ENCODE measurements around the gene IGLL5.
"Not testable (repeated sequence)": the region's sequence is repeated elsewhere in the genome, so short reads cannot be mapped to it uniquely, and the experiment has no call there.

IGLL5 gene

DNA sequence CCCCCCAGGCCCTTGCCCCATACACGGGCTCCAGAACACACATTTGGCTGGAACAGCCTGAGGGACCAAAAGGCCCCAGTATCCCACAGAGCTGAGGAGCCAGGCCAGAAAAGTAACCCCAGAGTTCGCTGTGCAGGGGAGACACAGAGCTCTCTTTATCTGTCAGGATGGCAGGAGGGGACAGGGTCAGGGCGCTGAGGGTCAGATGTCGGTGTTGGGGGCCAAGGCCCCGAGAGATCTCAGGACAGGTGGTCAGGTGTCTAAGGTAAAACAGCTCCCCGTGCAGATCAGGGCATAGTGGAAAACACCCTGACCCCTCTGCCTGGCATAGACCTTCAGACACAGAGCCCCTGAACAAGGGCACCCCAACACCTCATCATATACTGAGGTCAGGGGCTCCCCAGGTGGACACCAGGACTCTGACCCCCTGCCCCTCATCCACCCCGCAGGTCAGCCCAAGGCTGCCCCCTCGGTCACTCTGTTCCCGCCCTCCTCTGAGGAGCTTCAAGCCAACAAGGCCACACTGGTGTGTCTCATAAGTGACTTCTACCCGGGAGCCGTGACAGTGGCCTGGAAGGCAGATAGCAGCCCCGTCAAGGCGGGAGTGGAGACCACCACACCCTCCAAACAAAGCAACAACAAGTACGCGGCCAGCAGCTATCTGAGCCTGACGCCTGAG lies 13.1 kb downstream of the IGLL5 start:
- DNase-seq (ENCODE audit: low read depth): not testable (repeated sequence)

DNA sequence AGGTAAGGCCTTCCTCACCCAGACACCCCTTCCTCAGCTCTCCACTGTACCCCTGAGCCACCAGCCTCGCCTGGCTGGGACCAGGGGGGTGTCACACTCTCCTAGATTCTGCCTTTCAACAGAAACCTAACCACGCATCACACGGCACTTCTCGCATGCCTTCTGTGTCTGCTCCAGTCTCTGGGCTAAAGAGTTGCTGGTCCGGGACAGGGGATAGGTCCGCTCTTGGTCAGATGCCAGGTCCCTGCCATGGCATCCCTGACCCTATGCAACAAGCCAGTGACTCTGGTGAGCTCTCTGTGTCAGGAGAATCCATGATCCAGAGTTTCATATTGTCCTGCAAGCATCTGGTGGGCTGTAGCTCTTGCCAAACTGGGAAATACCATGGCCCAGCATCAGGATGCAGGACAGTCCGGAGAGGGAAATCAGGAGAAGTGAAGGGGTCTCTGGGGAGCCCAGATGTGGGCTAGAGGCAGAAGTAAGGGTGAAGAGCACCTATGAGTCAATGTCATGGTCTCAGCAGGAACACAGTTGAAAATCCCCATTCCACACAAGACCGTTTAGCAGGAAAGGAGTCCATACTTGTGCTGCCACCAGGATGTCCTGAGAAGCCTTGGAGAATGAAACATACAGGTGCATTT lies 14.1 kb downstream of the IGLL5 start:
- no peak for DNase-seq (ENCODE audit: low read depth)

DNA sequence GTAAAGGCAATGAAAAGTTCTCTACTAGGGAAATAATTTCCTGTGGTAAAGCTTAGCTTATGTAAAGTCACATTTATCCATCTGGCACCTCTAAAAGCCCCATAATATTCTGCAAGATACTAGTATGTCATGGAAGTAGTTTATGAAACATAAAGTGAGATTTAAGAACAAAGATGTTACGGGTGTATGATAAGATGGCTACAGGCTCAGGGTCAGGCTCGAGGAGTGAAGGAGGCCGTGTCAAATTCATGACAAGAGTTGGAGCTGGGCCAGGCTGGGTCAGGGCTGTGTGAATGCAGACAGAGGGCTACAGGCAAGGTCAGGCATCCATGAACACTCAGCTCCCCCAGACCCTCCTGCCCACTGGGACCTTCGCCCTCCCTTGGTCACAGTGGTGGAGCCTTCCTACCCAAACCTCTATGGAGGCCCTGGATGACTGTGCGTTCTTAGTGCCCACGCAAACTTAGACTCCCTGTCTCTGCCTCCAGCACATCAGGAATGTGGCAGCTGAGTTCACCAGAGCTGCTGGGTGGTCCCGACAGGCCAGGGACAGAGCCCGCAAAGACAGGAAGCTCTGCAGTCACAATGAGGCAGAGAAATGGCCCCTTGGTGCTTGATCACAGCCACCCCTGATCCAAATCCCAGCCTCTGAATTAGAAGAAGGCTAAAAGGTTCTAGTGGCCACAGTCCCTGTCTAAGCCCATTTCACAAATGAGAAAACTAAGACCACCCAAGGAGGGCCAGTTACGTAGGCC lies 14.8 kb downstream of the IGLL5 start:
- DNase-seq (ENCODE audit: low read depth): no peak

DNA sequence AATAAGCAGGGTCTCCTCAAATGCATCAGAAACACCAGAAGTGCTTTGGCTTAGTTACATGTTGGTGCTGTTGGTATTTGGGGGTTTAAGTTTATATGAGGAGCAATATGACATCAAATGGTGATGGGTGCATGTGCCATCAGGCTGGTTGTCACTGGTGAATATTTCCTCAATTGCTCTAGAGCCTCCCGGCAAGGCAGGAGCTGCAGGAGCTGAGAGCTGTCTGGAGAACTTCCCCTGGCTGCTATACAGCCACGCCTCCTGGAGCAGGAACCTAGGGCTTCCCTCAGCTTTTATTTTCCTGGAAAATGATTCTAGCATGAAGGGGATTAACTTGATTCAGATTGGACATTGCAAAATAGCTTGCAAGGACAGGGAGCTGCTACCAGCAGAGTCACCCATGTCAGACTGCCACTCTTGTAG lies 15.8 kb downstream of the IGLL5 start:
- no peak for DNase-seq (ENCODE audit: low read depth)

DNA sequence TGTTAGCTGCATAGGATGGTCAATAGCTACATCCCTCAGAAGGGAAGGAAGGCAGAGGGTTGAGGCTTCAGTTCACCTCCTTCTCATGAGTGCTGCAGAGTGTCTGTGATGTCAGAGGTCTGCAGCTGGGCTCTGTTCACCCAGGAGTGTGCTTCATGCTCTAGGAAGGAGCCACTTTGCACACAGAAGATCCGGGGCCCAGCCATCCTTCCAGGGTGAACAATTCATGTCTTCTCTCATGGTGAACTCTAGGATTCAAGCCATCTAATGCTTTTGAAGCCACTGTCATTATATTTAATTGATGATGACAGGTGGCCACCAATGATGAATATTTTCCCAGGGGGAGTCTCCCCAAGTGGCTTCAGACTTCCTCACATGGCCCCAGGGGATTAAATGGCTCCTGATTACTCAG lies 16.2 kb downstream of the IGLL5 start:
- not testable (repeated sequence) for DNase-seq (ENCODE audit: low read depth)

DNA sequence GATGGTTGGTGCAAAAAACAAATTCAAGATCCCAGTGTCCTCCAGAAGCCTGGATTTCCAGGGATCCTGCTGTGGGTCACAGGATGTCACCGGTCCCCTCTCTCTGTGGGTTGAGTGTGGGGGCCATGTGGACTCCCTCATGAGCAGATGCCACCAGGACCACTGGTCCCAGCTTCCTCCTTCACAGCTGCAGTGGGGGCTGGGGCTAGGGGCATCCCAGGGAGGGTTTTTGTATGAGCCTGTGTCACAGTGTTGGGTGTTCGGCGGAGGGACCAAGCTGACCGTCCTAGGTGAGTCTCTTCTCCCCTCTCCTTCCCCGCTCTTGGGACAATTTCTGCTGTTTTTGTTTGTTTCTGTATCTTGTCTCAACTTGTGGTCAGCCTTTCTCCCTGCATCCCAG lies 17.1 kb downstream of the IGLL5 start:
- not testable (repeated sequence) for DNase-seq (ENCODE audit: low read depth)

DNA sequence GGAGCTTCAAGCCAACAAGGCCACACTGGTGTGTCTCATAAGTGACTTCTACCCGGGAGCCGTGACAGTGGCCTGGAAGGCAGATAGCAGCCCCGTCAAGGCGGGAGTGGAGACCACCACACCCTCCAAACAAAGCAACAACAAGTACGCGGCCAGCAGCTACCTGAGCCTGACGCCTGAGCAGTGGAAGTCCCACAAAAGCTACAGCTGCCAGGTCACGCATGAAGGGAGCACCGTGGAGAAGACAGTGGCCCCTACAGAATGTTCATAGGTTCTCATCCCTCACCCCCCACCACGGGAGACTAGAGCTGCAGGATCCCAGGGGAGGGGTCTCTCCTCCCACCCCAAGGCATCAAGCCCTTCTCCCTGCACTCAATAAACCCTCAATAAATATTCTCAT lies 18.8 kb downstream of the IGLL5 start:
- not testable (repeated sequence) for DNase-seq (ENCODE audit: low read depth)

DNA sequence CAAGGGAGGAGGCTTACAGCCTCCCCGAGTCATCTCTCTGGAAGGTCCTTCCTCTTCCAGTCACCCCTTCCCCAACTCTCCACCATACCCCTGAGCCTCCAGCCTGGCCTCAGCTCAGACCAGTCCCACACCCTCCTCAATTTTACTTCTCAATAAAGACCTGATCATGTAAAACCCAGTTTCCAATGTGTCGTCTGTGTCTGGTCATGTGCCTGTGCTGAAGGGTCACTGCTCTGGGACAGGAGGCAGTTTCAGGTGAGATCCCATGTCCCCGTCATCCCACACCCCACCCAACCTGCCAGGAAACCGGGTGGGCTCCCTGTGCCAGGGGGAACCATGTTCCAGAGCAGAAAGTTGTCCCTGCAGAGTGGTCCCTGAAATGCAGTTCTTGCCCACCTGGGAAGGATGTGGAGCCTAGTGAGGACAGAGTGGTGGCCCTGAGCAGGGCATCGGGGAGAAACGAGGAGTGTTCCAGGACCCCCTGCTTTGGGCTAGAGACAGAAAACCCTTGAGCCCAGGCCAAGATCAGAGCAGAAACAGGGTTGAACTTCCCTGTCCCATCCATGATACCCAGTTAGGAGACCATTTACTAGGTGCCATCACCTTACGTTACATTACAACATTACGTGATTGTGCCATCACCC lies 19.4 kb downstream of the IGLL5 start:
- no peak for DNase-seq (ENCODE audit: low read depth)

DNA sequence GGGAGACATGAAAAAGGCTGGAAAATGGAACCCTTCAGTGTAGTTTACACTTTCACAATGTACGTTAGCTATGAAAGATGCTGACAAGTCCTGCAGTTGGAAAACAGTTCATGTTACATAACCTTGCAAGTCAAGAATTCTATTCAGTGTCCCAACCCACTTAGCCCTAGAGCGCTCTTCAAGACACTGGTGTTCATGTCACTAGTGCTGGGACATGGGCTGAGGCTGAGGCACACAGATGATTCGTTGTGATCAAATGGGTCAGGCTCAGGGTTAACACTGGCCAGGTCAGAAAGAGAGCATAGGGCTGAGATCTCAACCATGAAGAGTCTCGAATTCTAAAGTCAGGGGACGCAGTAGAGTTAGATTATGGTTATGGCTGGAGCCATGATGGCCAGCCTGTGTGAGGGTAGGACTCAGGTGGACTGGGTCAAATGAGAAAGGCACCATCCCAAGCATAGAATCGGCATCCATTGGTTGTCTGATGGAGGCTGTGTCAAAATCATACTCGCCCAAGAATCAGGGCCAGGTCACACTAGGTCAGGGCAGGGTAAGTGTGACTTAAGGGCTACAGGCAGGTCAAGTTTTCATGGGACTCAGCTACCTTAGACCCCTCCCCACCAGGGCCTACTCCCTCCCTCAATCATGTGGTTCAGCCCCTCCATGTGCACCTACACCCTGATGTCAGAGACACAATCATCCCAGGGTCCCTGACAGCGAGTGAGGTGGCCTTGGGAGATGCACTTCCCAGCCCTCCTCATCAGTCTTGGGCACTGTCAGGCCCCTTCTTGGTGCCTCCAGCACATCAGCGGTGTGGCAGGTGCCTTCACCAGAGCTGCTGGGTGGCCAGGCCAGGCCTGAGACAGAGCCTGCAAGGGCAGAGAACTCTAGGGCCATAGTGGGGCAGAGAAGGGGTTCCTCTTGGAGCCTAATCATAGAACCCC lies 20.2 kb downstream of the IGLL5 start:
- no peak for DNase-seq (ENCODE audit: low read depth)

DNA sequence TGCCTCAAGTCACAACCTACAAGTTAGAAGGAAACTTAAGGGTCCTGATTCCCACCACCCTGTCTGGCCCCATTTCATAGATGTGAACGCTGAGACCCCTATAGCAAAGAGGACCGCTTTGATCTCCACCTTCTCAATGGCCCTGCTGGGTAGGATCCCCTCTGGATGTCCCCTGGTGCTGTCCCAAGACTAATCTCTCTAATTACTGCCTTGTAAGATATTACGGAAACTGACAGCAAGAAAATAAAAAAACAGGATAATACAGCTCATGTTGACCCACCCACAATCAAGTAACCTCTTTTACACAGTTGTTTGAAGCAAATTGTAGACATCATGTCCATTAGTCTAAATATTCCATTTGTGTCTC lies 20.9 kb downstream of the IGLL5 start:
- DNase-seq (ENCODE audit: low read depth): no peak

DNA sequence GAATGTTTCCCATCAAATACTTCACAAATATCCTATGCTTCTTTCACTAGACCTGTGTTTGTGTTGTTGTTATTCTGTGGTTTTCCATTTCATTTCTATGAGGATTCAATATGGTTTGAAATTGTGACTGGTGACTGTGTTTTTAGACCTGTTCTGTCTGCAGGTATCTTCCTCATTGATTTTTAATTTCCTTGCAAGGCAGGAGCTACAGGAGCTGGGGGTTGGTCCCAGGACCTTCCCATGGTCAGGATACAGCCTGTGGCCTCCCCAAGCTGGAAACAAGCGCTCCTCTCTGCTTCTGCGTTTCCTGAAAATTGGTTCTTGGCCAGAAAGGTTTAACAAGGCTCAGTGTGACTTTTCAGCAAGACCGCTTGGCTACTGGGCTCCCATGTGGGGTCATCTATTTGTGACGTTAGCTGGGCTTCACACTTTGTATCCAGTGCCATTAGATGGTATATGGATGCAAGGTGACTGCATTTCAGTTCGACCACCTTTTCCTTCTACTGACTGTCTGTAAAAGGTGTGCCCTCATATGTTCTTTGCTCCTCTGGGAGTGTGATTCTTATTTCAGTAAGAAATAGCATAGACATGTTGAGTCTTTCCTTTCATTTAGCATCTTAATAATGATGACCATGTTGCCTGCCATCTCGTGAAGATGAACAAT lies 21.5 kb downstream of the IGLL5 start:
- DNase-seq (ENCODE audit: low read depth): no peak

DNA sequence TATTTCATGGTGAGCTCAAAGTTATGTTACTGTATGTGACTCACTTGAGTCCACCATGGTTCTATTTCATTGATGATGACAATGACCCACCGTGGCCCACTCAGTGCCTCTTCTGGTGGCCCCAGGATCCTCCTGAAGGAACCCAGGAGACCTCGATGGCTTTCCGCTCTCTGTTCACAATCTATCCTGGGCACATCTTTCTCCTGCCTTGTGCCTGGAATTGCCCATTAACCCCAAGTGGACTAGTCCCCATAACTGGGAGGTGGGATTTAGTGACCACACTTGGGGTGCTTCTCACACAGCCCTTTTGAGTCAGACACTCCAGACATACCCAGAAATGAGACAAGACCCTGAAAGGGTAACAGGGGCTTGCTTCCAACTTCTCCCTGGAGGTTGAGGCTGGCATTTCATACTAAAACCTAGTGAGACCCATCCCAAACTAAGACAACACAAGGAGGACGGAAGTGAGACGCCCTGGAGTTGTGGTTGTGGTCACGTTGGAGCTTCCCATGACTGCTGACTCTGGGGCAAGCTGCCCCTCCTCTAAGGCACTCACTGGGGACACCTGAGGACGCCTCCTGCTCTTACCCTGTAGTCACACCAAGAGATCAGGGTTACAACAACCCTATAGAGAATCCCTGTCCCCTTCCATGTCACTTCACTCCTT lies 22.1 kb downstream of the IGLL5 start:
- no peak for DNase-seq (ENCODE audit: low read depth)

DNA sequence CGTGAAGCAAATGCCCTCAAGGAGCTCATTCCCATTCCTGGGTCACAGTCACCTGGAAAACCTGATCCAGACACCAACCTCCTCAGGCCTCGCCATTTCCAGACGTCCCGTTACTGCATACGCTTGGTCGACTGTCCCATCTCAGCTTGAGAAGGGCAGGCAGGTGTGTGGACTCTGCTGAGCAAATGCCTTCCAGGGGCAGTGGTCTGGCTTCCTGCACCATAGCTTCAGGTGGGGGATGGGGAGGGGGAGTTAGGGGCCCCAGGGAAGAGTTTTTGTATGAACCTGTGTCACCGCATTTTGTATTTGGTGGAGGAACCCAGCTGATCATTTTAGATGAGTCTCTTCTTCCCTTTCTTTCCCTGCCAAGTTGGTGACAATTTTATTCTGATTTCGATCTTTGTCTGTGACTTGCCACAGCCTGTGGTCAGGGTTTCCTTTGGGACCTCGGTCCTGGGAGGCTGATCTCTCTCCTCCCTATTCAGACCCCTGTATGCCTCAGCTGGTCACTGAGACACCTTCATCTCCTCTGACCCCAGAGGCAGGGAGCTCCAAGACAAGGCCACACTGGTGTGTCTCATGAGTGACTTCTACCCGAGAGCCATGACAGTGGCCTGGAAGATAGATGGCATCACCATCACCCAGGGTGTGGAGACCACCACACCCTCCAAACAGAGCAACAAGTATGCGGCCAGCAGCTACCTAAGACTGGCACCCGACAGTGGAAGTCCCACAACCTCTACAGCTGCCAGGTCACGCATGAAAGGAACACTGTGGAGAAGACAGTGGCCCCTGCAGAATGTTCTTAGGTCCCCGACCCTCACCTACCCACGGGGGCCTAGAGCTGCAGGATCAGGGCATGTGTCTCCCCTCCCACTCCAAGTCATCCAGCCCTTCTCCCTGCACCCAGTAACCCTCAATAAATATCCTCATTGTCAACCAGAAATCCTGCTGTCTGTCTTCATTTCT lies 22.9 kb downstream of the IGLL5 start:
- no peak for DNase-seq (ENCODE audit: low read depth)

DNA sequence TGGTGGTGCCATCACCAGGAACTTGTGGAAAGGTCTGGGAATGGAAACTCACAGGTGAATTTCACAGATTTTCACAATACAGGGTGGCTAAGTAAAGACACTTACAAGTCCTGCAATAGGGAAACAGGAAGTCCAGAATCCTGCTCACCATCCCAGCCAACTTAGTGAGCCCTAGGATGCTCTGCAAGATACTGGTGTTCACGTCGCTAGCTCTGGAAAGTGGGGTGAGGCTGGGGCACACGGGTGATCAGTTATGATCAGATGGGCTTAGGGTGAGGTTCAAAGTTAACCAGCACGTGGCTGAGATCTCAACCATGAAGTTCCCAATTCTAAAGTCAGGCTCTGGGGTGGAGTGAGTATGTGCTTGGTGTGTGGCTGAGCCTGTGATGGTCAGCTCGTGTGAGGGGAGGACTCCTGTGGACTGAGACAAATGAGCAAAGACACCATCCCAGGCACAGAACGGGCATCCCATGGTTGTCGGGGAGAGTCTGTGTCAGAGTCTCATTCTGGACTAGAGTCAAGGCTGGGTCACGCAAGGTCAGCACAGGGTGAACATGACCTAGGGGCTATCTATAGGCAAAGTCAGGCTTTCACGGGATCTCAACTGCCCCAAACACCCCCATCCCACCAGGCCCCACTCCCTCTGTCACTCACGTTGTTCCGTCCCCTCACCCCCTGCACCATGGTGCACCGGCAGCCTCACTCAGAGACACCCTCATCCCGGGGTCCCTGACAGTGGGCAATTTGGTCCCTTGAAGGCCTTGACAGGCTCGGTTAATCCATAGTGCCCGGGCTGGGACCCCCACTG lies 23.9 kb downstream of the IGLL5 start:
- no peak for DNase-seq (ENCODE audit: low read depth)

DNA sequence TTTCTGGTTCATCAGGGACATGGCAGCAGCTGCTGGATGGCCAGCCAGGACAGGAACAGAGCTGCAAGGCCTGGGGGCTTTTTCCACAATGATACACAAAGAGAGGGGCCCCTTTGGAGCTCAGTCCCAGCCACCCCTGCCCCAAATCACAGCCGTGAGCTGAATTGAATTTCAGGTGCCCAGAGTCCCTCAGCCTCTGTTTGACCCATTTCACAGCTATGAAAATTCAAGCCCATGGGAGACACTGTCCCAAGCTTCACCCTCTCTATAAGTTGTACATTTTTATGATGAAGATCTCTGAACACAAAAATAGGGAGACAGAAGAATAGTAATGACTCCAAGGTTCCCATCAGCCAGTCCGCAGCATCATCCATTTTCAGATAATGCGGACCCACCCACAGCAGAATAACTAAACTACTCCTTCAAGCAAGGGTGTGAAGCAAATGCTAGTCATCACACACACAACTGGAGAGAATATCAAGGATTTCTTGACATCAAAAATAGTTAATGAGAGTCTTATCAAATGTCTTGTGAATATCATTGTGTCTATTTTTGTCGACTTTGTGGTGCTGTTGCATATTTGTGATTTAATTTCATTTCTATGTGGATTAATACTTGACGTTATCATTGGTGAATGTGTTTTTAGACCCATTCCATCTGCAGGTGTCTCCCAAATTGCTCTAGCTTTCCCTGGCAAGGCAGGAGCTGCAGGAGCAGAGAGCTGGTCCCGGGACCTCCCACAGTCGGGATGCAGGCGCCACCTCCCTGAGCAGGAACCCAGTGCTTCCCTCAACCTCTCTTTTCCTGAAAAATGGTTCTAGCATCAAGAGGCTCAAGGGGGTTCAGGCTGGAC lies 24.7 kb downstream of the IGLL5 start:
- no peak for DNase-seq (ENCODE audit: low read depth)

DNA sequence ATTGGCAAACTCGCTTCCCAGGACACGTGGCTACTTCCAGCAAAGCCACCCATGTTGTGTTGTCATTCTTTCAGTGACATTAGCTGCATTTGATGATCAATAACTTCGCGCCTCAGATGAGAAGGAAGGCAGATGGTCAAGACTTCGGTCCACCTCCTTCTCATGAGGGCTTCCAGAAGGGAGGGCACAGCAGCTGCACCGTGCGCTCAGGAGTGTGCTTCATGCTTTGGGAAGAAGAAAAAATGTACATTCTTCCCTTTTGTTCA lies 25.3 kb downstream of the IGLL5 start:
- no peak for DNase-seq (ENCODE audit: low read depth)

DNA sequence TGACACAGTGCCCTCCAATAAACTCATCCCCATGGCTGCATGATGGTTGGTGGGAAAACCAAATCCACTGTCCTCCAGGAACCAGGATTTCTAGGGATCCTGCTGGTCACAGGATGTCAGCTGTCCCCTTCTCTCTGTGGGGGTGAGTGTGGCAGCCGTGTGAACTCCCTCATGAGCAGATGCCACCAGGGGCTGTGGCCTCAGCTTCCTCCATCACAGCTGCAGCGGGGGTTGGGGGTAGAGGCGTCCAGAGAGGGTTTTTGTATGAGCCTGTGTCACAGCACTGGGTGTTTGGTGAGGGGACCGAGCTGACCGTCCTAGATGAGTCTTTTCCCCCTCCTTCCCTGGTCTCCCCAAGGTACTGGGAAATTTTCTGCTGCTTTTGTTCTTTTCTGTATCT lies 26.4 kb downstream of the IGLL5 start:
- no peak for DNase-seq (ENCODE audit: low read depth)
